SW480 (cell line): Measurements from ENCODE around the gene BIK.
"Not testable (repeated sequence)": the region's sequence is repeated elsewhere in the genome, so short reads cannot be mapped to it uniquely, and the experiment has no call there.

Source experiments
- DNase-seq: peaks from one replicate; pipeline ENCODE4 v3.0.0-alpha.2; 2016; ENCODE audit warnings: low spot score

BIK gene

DNA sequence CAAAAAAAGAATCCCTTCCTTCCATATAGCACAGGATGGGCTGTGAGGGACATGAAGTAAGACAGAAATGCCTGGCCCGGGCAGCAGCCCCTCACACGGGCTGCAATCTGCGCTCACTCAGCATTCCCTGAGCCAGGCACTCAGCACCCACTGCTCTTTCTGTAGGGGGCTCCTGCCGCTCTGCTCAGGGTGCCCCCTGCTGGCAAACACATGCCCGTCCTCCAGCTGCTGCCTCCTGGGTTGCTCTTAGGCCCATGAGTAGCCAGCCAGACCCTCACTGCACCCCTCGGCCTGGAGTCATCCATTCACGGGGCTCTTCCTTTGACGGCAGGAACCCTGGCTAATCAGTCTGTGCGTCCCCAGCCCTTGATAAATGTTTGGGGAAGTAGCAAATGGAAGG, 25.7 kb downstream of the BIK start:
- no peak for DNase-seq

DNA sequence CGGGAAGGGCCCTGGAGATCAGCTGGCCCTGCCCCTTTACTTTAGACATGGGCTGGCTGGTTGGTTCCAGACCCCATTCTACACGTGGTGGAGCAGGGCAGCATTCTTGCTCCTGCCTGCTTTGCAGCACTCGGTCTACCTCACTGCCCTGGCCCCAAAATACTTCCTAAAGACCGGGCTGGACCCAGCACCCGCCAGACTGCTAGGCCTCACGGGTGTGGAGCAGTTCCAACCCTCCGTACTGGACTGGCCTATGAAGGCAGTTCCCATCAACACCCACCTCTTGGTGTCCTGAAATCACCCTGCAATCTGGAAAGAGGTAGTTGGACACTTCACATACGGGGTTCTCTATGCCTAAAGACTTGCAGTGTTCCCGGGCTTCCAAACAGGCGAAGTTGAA, 26.3 kb downstream of the BIK start:
- no peak for DNase-seq

DNA sequence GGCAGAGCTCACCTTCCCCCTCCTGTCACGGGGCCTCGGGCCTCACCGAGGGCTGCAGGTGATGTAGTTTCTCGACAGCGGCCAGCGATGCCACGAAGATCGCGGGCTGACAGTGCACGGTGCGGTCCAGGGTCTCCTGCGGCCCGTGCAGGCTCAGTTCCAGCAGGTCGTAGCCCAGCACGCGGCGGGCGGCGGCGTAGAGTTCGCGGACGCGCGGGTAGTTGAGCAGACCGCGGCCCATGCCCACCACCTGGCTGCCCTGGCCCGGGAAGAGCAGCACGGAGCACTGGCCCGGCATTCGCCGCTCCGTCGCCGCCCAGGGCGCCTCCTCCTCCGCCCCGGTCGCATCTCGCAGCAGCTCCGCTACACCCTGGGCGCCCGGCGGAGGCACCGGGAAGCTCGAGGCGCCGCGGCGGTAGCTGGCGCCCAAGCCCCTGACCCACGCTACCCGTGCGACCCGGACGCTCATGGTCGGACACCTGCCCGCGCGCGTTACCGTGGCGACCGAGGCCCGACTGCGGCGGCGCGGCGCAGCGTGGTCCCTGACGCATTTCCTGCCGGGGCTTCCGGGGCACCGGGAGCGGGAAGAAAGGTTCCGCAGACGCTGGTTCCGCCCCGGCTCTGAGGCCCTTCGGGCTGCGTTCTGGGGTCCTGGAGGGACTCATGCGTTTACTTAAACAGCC, 32.5 kb downstream of the BIK start, which contains the start of gene MCAT:
MCAT (minus strand) TSS at position 519 of the 683 bp plus-strand sequence; CDS start at position 469, 50 bp downstream.
- peak; percentile 55 for DNase-seq

DNA sequence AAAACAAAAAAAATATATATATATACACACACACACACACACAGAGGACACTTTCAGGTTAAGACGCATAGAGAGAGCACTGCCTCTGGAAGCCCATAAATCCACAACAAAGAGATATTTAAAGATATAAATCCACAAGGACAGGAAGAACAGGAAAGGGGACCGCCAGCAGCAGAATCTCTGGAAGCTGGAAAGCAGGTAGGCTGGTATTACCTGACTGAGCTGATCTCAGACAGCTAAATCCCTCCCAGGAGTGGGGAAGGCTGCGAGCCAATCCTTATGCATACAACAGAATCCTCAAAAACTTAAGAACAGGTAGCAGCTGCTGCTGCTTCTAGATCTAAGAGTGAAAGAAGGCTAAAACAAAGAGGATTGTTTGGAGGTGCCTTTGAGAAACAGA, 34.4 kb downstream of the BIK start:
- no peak for DNase-seq

DNA sequence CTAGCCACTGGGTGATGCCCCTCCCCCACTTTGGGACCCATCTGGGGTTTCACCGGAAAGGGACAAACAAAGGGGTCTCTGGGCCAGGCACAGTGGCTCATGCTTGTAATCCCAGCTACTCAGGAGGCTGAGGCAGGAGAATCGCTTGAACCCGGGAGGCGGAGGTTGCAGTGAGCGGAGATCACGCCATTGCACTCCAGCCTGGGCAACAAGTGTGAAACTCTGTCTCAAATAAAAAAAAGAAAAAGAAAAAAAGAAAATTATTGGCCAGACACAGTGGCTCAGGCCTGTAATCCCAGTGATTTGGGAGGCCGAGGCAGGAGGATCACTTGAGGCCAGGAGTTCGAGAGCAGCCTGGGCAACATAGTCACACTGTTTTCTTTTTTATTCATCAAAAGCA, 34.8 kb downstream of the BIK start:
- DNase-seq = not testable (repeated sequence)

DNA sequence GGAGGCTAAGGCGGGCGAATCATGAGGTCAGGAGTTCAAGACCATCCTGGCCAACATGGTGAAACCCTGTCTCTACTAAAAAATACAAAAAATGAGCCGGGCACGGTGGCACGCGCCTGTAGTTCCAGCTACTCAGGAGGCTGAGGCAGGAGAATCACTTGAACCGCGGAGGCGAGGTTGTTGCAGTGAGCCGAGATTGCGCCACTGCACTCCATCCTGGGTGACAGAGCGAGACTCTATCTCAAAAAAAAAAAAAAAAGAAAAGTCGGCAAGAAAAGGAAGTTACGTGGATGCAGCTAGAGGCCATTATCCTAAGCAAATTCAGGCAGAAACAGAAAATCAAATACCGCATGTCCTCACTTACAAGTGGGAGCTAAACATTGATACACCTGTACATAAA, 35.8 kb downstream of the BIK start:
- not testable (repeated sequence) for DNase-seq

DNA sequence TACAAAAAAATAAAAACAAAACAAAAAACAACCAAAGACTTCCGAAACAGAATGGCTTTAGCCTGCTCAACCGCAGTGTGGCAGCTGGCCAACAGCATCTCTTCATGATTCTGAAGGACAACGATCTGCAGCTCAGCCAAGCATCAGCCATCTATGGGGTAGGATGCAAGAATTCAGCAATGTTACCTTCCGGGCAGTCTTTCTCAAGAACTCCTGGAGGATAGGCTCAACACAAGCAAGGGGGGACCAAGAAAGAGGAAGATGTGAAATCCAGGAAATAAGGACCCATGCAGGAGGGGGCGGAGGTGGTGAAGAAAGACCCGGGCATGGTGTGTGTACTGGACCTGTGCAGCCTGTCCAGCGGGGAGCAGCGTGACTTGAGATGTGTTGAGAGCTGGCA, 37.3 kb downstream of the BIK start:
- DNase-seq = no peak

DNA sequence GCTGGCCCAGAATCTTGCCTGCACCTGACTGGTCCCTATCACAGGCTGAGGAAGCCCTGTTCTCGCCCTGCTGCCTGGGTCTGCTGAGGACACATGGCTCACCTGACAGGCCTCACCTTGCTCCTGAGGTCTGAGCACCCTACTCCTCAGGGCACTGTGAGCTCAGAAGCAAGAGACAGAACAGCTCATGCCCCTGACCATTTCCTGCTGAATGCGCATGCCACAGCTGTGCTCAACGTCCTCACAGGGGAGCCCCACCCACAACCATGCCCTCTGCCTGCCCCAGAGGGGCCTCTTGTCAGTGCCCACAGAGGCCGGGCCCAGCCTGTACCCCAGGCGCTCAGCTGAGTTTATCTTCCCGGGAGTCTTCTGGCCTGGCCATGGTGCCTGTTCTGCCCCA, 38.0 kb downstream of the BIK start:
- DNase-seq = no peak

DNA sequence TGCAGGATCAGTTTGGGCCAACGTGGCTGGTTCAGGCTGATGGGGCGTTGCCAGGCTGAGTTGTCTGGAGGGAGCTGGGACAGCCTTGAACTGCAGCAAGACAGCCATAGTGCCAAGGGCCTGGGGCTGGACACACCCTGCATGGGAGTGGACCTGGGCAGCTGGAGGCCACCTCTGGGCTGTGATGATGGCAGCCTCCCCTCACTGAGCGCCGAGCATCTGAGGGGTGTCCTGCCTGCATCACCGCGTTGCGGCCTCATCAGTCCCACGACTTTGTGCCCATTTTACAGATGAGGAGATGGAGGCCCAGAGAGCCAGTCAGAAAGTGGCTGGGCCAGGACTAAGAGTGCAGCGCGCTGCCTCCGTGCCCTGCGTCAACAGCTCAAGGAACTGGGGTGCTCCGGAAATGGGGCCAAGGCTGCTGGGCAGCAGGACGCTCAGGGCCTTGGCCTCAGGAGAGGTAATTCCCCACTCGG, 40.2 kb downstream of the BIK start:
- DNase-seq = no peak

DNA sequence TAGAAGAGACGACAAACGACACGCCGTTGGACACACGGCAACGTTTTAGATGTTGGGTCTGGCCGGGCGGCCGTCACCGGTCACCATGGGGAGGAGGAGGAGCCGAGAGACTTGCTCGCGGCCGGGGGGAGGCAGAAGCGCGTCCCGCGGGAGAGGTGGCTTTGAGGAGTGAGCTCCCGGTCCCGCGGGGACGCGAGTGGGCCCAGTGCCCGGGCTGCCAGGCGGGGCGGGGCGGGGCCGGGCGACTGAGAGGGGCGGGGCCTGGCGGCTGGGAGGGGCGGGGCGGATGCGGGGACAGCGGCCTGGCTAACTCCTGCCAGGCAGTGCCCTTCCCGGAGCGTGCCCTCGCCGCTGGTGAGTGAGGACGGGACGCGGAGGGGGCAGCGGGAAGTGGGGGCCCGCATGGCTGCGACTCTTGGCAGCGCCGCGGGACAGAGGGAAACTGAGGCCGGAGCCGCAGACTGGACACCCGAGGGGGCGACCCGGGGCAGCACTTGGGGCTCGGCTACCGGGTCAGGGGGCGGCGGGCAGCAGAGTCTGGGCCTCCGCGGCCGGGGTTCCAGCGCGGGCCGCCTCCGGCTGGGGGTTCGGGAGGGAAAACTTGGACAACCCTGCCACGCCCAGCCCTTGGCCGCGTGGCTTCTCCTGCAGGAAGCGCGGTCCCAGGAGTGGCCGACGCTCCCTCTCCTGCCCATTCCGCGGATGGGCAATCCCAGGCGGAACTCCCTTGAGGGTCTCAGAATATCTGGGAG, 40.9 kb downstream of the BIK start, which contains the start of gene TSPO:
TSPO (plus strand) TSS at position 309 of the 752 bp plus-strand sequence. CDS start 7,680 bp downstream, outside the sequence.
- no peak for DNase-seq

DNA sequence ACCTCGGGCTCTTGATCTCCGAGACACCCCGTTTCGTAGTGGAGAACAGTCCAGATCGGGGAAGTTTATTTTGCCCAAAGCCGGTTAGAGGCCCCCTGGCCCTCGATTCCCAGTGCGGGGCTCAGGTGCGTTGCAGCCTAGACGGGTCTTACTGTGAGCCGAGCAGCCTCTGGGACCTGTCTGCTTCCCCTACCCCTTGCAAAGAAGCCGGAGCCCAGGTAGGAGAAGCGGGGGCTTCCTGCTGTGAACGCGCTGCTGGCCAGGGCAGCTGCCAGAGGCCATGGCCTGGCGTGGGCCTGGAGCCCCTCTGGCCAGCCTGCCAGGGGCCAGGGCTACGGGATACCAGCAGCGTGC, 41.4 kb downstream of the BIK start:
- DNase-seq = no peak

DNA sequence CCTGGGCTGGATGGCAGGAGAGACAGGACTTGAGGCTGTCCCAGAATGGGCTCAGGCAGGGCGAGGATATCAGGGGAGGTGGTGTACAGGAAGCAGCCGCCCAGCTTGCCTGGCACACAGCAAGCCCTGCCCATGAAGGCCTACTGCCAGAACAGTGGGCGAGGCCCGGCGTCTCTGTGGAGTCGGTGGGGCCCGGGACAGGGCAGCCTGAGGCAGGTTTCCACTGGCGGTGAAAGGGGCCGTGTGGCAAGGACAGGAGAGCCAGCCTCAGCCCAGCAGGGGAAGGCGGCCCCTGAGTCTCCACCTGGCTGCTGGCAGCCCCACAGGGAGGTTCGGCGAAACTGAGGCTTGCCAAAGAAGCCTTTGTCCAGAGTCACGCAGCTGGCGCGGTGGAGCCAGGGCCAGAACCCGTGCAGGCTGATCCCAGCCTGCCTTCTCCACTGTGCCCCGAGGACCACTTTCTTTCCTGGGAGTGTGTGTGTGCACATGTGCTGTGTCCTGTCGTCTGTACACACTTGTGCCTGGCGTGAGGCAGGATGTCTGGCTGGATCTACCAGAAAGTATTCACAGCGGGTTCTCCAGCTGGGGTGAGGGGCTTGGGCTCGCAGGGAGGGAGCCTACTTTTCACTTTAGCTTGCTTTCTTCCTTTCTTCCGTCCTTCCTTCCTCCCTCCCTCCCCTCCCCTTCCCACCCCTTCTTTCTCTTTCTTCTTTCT, 42.0 kb downstream of the BIK start:
- DNase-seq = peak; percentile 59

DNA sequence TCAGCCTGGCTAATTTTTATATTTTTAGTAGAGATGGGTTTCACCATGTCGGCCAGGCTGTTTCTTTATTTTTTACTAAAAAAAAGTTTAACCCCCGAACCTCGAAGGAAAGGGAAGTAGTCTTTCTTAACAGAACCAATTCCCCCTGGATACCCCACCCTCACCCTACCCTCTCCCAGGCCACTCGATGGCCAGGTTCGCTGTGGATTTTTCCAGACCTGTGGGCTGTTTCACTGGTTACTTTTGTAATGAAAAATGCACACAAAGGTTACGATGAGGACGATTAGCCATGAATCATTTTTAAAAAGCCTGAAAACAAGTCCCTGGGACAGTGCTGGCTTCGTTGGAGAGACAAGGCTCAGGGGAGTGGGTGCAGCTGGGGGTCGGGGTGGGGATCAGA, 43.3 kb downstream of the BIK start:
- DNase-seq = no peak

DNA sequence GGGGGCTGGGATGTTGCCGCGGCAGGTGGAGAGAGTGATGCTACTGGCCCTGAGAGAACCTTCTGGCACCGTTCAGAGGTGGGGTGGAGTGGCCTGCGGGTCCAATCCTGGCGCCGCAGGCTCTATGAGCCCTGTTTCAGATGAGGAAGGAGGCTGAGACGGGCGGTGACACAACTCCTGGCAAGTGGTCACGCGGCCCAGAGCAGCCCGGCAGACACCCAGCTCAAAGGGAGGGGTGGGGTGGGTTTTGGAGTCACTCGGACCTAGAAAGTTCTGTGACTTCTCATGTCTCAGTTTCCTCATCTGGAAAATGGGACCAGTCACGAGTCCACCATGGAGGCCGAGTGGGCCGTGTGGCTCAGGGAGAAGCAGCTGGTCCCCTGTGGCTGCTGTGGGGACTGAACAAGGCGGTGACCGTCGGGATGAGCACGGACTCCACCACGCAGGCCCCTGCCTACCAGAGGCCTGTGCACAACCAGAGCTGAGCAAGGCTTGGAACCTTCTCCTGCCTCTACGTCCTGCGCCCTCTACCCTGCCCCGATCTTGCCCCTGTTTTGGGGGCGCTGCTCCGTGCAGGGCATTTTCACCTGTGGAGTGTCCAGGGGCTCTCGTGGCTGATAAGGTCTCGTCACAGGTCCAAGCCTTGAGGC, 44.5 kb downstream of the BIK start:
- DNase-seq = no peak

DNA sequence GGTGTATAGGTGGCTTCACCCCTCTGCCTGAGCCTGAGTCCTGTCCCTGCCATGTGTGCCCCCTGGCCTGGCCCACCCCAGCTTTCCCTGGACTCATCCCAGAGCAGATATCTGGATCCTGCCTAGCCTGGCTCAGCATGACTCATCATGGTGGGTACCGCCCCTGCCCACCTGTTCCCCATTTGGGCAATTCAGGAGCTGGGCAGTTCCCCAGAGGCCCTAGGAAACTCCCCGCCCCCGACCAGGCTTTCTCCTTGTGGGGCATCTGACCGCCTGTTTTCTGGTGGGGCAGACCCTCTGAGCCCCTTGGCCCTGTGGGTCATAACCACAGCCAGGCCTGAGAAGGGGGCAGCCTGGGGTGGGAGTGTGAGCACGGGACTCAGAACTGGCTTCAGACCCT, 45.2 kb downstream of the BIK start:
- no peak for DNase-seq

DNA sequence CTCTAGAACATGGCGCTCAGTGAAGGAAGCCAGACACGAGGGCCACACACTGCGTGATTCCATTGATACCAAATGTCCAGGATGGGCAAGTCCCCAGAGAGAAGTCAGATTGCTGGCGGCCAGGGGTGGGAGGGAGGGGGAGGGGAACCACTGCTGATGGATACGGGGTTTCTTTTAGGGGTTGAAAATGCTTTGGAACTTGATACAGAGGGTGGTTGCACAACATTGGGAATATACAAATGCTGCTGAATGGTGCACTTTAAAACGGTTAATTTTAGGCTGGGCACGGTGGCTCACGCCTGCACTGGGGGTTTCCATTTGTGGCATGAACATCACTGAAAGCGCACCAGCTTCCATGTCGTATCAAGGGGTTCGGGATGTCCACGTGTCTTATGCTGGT, 45.9 kb downstream of the BIK start:
- DNase-seq = no peak

DNA sequence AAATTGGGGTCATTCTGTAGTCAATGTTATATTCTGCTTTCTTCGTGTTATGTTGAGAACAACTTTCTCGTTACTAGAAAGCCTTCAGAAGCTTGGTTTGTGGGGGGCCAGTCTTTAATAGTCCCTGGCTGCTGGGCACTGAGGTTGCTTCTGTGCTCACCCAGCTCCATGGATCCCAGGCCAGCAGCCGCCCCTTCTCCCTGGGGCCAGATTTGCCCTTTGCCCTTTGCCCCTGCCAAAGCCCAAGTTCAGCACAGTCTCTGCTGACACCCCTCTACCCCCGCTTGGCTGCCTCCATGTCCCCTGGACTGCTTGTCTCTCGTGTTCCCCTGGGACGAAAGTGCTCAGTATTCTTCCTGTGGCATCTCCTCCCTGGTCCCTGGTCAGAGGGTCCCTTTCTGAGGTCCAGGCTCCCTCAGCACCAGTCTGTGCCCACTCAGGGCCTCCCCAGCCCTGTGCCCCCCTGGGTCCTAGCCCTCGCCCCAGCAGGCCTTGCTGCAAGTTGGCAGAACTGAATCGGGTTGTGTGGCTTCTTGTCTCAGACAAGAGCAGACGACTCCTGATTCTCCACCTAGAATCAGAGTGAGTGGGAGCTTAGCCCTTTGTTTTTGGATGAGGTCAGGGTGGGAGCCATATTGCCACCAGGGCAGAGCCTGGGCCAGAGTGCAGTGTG, 47.5 kb downstream of the BIK start:
- no peak for DNase-seq

DNA sequence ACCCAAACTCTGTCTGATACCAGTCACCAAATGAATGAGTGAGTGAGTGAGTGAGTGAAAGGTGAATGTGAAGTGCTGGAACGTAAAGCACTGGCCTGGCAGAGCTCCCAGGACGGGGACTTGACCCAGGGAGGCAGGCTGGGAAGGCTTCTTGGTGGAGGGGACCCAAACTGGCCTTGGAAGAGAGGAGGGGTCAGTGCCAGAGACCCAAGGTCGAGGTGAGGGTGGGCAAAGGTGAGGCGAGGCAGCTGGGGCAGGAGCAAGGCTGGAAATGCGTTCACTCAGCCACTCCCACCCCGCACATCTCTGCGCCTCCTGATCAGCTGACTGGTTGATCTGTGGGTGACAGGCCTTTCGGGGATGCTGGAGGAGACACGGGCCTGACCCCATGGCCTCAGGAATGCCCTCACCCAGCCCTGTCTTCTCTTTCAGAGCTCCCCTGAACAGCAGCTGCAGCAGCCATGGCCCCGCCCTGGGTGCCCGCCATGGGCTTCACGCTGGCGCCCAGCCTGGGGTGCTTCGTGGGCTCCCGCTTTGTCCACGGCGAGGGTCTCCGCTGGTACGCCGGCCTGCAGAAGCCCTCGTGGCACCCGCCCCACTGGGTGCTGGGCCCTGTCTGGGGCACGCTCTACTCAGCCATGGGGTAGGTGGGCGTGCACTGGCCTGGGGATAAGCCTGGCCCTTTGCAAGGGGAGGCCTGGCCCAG, 48.4 kb downstream of the BIK start:
- no peak for DNase-seq

DNA sequence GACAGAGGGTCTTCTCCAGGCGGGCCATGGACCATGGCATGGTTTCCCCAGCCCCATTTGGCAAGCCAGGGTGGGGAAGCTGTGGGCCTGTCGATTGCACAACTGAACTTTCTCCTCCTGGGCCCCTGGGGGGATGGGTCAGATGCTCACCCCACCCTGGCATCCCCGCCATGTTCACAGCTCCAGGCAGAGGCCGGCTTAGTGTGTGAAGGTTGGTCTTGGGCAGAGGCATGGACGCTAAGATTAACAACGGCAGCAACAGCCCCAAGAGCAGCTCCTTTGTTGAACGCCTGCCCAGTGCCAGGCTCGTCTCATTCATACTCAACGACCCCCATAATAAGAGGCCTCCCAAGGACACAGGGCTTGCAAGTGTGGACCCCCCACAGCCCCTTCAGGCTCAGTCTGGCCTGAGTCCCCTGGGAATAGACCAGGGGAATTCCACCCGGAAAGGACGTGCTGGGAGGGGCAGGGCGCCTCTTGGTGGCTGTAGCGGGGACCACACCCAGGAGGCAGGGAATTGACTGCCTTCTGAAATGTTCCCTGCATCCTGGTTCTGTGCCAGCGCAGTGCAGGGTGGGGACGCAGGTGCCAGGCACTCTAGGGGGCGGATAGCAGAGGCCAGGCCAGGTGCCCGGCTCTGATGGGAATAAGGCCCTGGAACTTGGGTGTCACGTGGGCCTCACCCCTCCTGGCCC, 49.1 kb downstream of the BIK start:
- no peak for DNase-seq

DNA sequence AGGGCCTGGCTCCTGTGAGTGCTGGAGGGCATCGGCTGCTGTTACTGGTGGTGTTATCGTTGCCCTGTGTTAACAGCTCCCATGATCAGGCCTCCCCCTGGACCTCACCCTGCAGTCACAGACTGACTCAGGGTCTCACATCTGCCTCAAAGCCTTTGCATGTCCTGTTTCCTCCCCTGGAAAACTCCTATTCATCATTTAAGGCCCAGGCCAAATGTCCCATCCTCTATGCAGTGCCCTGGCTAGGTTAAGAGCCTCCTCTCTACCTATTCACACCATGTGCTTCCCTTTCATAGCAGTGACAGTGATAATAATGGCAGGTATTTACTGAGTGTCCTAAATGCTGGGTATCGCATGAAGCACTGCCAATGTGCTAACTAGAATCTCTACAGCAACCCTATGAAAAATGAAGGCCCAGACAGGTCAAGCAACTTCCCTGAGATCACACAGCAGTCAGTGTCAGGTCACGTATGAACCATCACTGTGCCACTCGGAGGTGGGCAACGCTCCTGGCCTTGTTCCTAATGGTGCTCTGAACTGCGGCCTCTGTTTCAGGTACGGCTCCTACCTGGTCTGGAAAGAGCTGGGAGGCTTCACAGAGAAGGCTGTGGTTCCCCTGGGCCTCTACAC, 50.1 kb downstream of the BIK start:
- no peak for DNase-seq
